Activated CD8-positive, alpha-beta memory T cell treated with anti-CD3 and anti-CD28 coated beads for 4 hours (primary cell): Measurements from ENCODE around the gene ANGPTL2.

Source experiments
- DNase-seq, 2 donors: peaks; one replicate each; pipeline ENCODE4 v3.0.0-alpha.2; 2020; ENCODE audit warnings: low read depth in 2 of 2

ANGPTL2 gene

GRCh38 chr9:127096208-127096607 lies 26.2 kb downstream of the ANGPTL2 start:
- no peak for DNase-seq

DNA sequence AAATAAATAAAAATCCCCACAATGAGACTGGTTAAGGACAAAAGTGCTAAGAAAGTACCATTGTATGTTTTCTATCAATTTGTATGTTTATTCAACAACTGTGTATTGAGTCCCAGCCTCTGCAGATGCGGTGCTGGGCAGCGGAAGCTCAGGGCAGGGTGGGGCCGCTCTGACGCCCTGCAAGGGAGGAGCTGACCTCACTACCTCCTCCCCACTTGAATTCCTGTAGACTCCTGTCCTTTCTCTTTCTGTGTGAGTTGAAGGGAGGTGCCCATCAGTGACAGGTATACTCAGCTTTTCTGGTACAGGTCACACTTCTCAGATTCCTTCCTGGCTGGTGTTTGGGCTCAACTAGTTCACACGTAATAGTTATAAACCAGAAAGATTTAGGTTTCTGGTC lies 27.0 kb downstream of the ANGPTL2 start:
- no peak for DNase-seq

GRCh38 chr9:127093319-127094020 lies 29.0 kb downstream of the ANGPTL2 start:
- DNase-seq: no peak

DNA sequence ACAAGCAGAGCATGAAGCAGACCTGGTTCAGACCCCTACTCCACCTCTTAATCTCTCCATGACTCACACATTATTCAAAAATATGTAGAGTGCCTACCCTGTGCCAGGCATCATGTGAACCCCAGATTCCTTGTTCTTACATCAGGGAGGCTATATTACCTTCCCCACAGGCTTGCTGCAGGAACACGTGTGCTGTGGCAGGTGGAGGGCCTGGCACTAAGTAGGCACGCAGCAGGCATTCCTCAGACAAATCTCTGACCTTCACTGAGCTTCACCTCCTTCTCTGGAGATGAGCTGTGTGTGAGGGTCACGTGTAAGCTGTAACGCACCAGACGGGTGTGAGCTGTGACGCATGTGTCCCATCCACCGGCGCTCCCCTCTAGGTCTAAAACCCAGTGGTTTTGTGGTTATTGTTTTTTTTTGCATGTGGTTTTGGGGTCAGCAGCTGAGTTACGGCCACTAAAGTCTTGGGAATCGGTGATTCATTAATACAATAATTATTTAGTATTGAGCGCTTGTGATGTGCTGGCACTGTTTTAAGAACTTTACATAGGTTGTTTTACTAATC lies 30.3 kb downstream of the ANGPTL2 start:
- no peak for DNase-seq

DNA sequence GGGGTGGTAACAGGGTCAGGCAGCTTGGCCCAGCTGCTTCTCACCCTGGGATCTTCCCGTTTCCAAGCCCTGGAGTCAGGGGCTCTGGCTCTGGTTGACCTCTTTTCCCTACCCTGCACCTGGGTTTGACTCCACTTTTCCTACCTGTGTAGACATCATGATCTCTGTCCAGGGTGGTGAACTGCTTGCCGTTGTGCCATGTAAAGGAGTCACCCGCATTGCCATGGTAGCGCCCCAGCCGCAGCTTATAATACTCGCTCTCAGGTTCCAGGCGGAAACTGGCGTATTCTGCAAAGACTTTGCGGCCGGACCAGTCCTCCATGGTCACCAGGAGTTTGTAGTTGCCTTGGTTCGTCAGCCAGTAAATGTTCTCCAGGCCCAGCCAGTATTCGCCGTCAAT lies 30.9 kb downstream of the ANGPTL2 start:
- DNase-seq: no peak

GRCh38 chr9:127090341-127090985 lies 32.0 kb downstream of the ANGPTL2 start:
- DNase-seq: no peak

DNA sequence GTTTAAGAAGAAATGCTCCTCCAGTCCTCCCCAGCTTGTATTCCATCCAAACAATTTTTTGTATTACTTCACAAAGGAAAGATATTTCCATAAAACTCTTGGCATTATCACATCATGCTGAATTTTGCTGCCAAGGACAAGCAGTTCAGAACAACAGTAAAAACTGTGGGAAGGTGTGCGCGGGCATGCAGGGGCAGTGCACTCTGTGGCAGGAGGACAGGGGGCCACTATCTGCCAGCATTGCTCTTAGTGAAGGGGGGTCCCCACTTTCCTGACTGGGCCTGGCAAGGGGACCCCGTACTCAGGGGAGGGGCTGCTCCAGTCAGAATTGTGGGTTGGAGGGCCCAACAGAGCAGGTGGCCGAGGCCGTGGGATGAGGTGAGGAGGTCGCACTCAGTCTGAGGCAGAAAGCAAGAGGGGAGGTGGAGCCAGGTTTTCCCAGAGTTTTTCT lies 32.8 kb downstream of the ANGPTL2 start:
- DNase-seq: no peak

DNA sequence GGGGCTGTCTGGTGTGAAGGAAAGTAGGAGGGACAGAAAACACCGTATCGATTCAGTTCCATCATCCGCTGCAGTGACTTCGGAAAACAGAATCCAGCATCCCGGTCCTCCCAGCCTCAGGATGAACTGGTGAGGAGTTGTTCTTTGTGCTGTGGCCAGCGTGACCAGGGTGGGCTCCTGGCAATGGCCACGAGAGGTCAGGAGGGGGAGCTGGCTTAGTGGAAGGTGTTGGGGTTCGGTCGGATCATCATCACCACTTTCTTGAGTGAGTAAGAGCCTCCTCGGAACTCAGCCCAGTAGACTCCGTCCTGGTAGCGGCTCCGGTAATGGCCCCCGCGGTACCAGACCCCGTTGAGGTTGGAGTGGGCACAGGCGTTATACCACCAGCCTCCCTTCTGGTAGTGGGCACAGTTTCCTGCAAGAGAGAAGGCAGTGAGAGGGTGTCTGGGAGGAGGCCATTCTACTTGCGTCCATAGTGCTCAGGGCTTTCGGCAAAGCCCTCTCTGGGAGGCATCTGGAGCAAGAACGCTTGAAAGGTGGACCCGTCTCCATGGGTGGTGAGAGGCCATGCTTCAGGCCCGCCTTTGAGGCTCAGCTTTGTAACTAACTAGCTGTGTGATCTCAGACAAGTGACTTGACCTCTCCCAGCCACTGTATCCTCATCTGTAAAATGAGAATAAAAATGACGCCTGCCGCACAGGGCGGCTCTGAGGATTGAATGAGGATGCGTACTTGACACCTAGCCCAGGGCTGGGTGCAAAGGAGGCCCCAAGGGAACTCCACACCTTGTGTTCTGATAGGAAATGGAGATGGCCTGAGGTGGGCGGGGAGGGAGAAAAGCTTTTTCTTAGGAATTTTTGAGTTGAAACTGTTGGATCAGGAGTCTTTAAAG lies 33.5 kb downstream of the ANGPTL2 start:
- DNase-seq: no peak

DNA sequence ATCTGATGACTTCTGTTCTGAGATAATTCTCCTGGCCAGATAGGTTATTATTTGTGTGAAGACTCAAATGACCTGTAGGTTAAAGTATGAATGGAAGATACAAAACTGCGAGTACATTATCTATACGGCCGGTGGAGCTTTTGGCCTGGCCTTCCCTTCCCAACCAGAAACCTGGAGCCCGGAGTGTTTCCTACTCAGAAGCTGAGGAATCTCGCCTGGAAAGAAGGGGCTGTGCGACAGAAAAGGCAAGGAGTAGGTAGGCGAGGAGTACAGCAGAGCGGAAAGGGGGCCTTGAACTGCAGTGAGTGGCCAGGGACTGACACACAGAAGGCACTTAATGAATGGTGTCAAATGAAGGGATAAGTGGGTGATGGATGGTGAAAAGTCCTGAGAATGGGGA lies 34.6 kb downstream of the ANGPTL2 start:
- DNase-seq: no peak

- no peak for DNase-seq
Measured at GRCh38 chr9:127087411-127087810, 35.0 kb downstream of the ANGPTL2 start.

DNA sequence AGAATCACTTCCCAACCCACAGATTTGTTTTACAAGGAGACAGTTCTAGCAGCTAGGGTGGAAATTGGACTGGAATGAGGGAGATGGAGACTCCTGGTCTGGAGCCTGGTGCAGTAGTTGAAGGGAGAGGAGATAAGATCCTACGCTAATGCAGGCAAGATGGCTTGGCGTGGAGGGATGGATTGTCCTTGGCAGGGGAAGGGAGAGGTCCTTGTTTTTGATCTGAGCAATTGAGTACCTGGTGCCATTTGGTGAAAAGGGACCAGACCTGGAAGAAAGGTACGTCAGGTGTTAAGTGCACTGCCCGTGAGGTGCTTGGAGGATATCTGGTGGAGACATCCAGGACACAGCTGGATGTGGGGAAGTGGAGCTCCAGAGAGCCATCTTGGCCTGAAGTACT lies 35.7 kb downstream of the ANGPTL2 start:
- no peak for DNase-seq

DNA sequence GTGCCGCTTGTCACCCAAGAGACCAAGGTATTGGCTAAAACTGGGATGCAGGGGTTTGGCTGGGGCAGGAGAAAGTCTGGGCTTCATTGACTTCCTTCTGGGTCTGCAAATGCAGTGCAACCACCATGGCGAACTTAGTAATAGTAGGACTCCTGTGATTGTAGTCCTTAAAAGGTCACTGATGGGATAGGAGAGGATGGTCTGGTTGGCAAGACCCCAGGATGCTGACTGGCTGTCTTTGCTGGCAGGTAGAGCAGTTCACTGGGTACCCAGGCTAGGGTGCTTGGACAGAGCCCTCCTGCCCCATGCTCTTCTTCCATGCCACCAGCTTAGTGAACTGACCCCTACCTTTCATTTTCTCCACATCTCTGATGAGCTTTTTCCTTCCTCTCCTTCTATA lies 37.2 kb downstream of the ANGPTL2 start:
- DNase-seq: no peak

GRCh38 chr9:127084076-127085039 lies 38.1 kb downstream of the ANGPTL2 start:
- no peak for DNase-seq

- DNase-seq: no peak
Measured at GRCh38 chr9:127083138-127083980, 39.1 kb downstream of the ANGPTL2 start.

- no peak for DNase-seq
Measured at GRCh38 chr9:127081250-127082185, 40.9 kb downstream of the ANGPTL2 start.

DNA sequence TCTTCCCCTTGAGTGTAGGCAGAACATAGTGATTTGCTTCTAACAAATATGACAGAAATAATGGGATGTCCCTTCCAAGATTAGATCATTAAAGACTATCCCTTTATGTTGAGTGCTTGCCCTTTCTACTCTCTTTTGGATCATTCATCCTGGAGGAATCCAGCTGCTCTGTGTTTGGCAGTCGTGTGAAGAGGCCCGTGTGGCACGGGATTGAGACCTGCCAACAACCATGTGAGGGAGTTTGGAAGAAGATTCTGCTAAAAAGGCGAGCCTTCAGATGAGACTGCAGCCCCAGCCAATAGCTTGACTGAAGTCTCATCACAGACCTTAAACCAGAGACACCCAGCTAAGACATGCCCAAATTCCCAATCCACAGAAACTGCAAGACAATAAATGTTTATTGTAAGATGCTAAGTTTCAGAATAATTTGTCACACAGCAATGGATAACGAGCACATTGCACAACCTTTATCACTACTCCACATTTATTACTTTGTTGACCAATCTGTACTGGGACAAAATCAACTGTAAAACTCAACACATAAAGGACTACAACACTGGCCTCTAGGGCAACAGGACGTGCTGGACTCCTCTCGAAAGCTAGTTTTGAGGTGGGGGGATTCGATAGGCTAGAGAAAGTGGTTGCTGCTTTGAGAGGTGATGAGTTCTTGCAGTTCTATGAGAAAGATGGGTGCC lies 42.8 kb downstream of the ANGPTL2 start:
- no peak for DNase-seq

DNA sequence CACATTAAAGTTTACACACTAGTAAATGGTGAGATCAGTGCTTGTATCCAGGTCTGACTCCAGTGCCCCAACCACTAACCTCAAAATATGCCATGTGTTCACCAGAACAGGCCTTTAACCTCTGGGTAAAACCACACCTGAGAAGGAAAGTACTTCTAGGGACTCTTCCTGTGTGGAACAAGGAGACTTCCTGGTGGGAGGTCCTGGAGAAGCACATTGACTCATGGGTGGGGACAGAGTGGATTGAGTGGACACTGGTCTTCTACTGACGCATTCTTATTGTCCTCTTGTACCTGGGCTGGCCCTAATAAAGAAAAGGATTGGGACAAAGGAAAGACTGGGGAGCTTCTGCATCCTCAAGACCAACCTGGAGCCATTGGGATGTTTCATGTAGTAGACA lies 43.4 kb downstream of the ANGPTL2 start:
- DNase-seq: no peak

DNA sequence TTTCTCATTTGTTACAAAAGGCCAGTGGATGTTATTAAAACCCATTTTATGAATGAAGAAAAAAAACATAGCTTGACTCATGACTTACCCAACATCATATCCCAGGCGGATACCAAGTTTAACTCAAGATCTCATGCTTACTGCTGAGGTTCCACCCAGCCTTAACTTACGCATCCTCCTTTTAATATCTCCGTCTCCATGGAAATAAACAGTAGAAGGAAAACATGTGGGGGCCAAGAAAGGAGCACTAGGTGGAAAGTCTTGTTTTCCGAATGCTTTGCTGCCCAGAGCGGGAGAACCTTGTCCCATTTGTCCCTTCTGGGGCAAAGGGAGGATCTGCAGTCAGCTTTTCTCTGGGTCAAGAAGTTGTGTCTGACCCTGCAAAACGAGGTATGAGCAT lies 44.1 kb downstream of the ANGPTL2 start:
- DNase-seq: no peak

DNA sequence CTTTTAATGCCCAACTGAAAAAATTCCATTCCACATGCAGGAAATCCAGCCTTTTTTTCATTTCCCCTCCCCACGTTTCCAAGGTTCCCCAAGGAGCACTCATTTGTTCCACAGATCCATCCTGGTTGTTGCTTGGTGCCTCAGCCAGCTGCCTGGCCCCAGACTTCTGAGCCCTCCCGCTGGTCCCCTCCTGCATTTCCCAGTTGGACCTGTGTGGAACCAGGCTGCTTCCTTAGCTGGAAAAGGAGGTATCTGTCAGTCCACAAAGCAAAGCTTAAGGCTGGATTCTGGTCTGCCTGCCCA lies 44.8 kb downstream of the ANGPTL2 start:
- DNase-seq: no peak
